KMS-11 (cell line): ENCODE results near the gene BPIFB6.

Experiments
- H2AFZ ChIP-seq: fragments of 200-600 bp; sonication (generic); 2 replicates; pipeline ENCODE4 v1.6.1; 2016; ENCODE audit warnings: antibody characterized with exemption, mixed run types, low read depth
- H3K27ac ChIP-seq: fragments of 200-600 bp; sonication (generic); 2 replicates; pipeline ENCODE4 v1.6.1; 2016; ENCODE audit warnings: mild to moderate bottlenecking, mixed run types
- H3K27me3 ChIP-seq: fragments of 200-600 bp; sonication (generic); 2 replicates; pipeline ENCODE4 v1.6.1; 2017; ENCODE audit warnings: mild to moderate bottlenecking, low read depth, mixed run types, moderate library complexity; ENCODE audit not compliant: insufficient read depth
- H3K36me3 ChIP-seq: fragments of 200-600 bp; sonication (generic); 2 replicates; pipeline ENCODE4 v1.6.1; 2017; ENCODE audit warnings: mild to moderate bottlenecking, mixed run types; ENCODE audit not compliant: insufficient read depth
- H3K4me1 ChIP-seq: fragments of 200-600 bp; sonication (generic); 2 replicates; pipeline ENCODE4 v1.6.1; 2016; ENCODE audit warnings: mild to moderate bottlenecking, low read depth, mixed run types; ENCODE audit not compliant: poor library complexity, severe bottlenecking
- H3K4me2 ChIP-seq: fragments of 200-600 bp; sonication (generic); 2 replicates; pipeline ENCODE4 v1.7.0; 2016; ENCODE audit warnings: mild to moderate bottlenecking, mixed run types
- H3K4me3 ChIP-seq: fragments of 200-600 bp; sonication (generic); IDR thresholded peaks from 2 replicates; pipeline ENCODE4 v1.6.1; 2017; ENCODE audit warnings: low read depth, low read length, mixed read lengths; ENCODE audit not compliant: insufficient read depth
- H3K79me2 ChIP-seq: fragments of 200-600 bp; sonication (generic); 2 replicates; pipeline ENCODE4 v1.6.1; 2016; ENCODE audit warnings: low read depth, mixed run types; ENCODE audit not compliant: insufficient read depth
- H3K9ac ChIP-seq: fragments of 200-600 bp; sonication (generic); 2 replicates; pipeline ENCODE4 v1.6.1; 2016; ENCODE audit warnings: mild to moderate bottlenecking, mixed run types
- H4K20me1 ChIP-seq: fragments of 200-600 bp; sonication (generic); 2 replicates; pipeline ENCODE4 v1.6.1; 2016; ENCODE audit warnings: mild to moderate bottlenecking, mixed run types; ENCODE audit not compliant: insufficient read depth
- CTCF ChIP-seq: fragments of 200-600 bp; sonication (generic); conservative IDR thresholded peaks from 2 replicates; pipeline ENCODE4 v1.6.1; 2017; ENCODE audit warnings: low read depth, mild to moderate bottlenecking, antibody characterized with exemption, low read length, moderate library complexity, mixed read lengths

BPIFB6 gene

GRCh38 chr20:33054791-33055190 lies 23.3 kb downstream of the BPIFB6 start:
- Histone ChIP-seq H4K20me1 (no peaks in the 10 kb centered on the region), H3K9ac (no peak overlapping the region), H3K27ac (no peak overlapping the region), H2AFZ (no peak overlapping the region), H3K27me3 (no peaks in the 10 kb centered on the region), H3K36me3 (no peaks in the 10 kb centered on the region), H3K4me1 (no peaks in the 10 kb centered on the region), H3K79me2 (no peaks in the 10 kb centered on the region), H3K4me2 (no peak overlapping the region), H3K4me3 (no peak overlapping the region)
- no peak for TF ChIP-seq CTCF

- Histone ChIP-seq H2AFZ (no peak overlapping the region), H3K4me1 (no peaks in the 10 kb centered on the region), H4K20me1 (no peaks in the 10 kb centered on the region), H3K36me3 (no peaks in the 10 kb centered on the region), H3K9ac (no peak overlapping the region), H3K79me2 (no peaks in the 10 kb centered on the region), H3K4me3 (no peak overlapping the region), H3K27ac (no peak overlapping the region), H3K27me3 (no peaks in the 10 kb centered on the region), H3K4me2 (no peak overlapping the region)
- TF ChIP-seq CTCF = no peak
These were observed 27.7 kb downstream of the BPIFB6 start for GRCh38 chr20:33059136-33059535.

- no peaks in the 10 kb centered on the region for H3K4me1 ChIP-seq
- H3K4me3 ChIP-seq = no peak overlapping the region
- no peak overlapping the region for H3K27ac ChIP-seq
- no peaks in the 10 kb centered on the region for H3K27me3 ChIP-seq
- H3K36me3 ChIP-seq = no peaks in the 10 kb centered on the region
- H3K4me2 ChIP-seq = no peak overlapping the region
- no peaks in the 10 kb centered on the region for H4K20me1 ChIP-seq
- TF ChIP-seq CTCF = no peak
- no peak overlapping the region for H3K9ac ChIP-seq
- no peaks in the 10 kb centered on the region for H3K79me2 ChIP-seq
- H2AFZ ChIP-seq = no peak overlapping the region
These were observed 28.4 kb downstream of the BPIFB6 start for GRCh38 chr20:33059741-33060390.

GRCh38 chr20:33061658-33062028 lies 30.2 kb downstream of the BPIFB6 start:
- no peak overlapping the region for H3K27ac ChIP-seq

More at GRCh38 chr20:33061658-33062028, 30.2 kb downstream of the BPIFB6 start:
- Histone ChIP-seq H3K9ac (no peak overlapping the region), H3K4me1 (no peaks in the 10 kb centered on the region), H3K4me3 (no peak overlapping the region), H3K79me2 (no peaks in the 10 kb centered on the region), H4K20me1 (no peaks in the 10 kb centered on the region), H3K4me2 (no peak overlapping the region), H3K27me3 (no peaks in the 10 kb centered on the region), H3K36me3 (no peaks in the 10 kb centered on the region), H2AFZ (no peak overlapping the region)
- no peak for TF ChIP-seq CTCF
